ENCODE data around the gene SCYL1. TPM values are rescaled to one million over a fixed set of nuclear protein-coding genes. Genes with fewer than 3 reads are reported as not detected.

SCYL1 gene
- total RNA-seq, 1 experiment from 2014 or later = 104 TPM

Other genes starting within 250 kb of the SCYL1 start
- 15.4 TPM for gene CDC42EP2, start 210.2 kb upstream of the SCYL1 start, total RNA-seq (2021; ENCODE audit: unreplicated experiment)
- gene DPF2, start 191.2 kb upstream of the SCYL1 start, total RNA-seq (2021; ENCODE audit: unreplicated experiment) = 72.0 TPM
- 2.4 TPM for gene TIGD3, start 170.3 kb upstream of the SCYL1 start, total RNA-seq (2021; ENCODE audit: unreplicated experiment)
- 3.9 TPM for gene SLC25A45, start 142.4 kb upstream of the SCYL1 start, total RNA-seq (2021; ENCODE audit: unreplicated experiment)
- gene FRMD8, start 138.4 kb upstream of the SCYL1 start, total RNA-seq (2021; ENCODE audit: unreplicated experiment) = 35.8 TPM
- gene NEAT1, start 102.3 kb upstream of the SCYL1 start, total RNA-seq (2021; ENCODE audit: unreplicated experiment) = 564 TPM
- 6,000 TPM for gene MALAT1, start 26.0 kb upstream of the SCYL1 start, total RNA-seq (2021; ENCODE audit: unreplicated experiment)
- 248 TPM for gene LTBP3, start 33.3 kb downstream of the SCYL1 start, total RNA-seq (2021; ENCODE audit: unreplicated experiment)
- gene ZNRD2, start 45.4 kb downstream of the SCYL1 start, total RNA-seq (2021; ENCODE audit: unreplicated experiment) = 66.8 TPM
- gene FAM89B, start 47.5 kb downstream of the SCYL1 start, total RNA-seq (2021; ENCODE audit: unreplicated experiment) = 60.0 TPM
- gene EHBP1L1, start 51.0 kb downstream of the SCYL1 start, total RNA-seq (2021; ENCODE audit: unreplicated experiment) = 105 TPM
- gene KCNK7, start 70.7 kb downstream of the SCYL1 start, total RNA-seq (2021; ENCODE audit: unreplicated experiment) = 0.61 TPM
- 59.8 TPM for gene MAP3K11, start 89.1 kb downstream of the SCYL1 start, total RNA-seq (2021; ENCODE audit: unreplicated experiment)
- 50.4 TPM for gene PCNX3, start 90.7 kb downstream of the SCYL1 start, total RNA-seq (2021; ENCODE audit: unreplicated experiment)
- 105 TPM for gene SIPA1, start 113.0 kb downstream of the SCYL1 start, total RNA-seq (2021; ENCODE audit: unreplicated experiment)
- 78.5 TPM for gene RELA, start 137.8 kb downstream of the SCYL1 start, total RNA-seq (2021; ENCODE audit: unreplicated experiment)
- gene KAT5, start 187.2 kb downstream of the SCYL1 start, total RNA-seq (2021; ENCODE audit: unreplicated experiment) = 78.7 TPM
- gene RNASEH2C, start 195.7 kb downstream of the SCYL1 start, total RNA-seq (2021; ENCODE audit: unreplicated experiment) = 28.5 TPM